Measurements from ENCODE around the gene RBM22. TPM values are rescaled to one million over a fixed set of nuclear protein-coding genes. Genes with fewer than 3 reads are reported as not detected.

RBM22 gene
- total RNA-seq, 4 donors from 2014 or later: 35.1 to 53.6 (median 44.0) TPM

- peak overlapping the region in 3 of 4 donors; percentile 50 to 83 (median 51) for H3K27ac ChIP-seq
- H3K36me3 ChIP-seq: peaks cover 0 to 25% (median 0%) of the 10 kb centered on the region in 3 donors
- H3K4me3 ChIP-seq: no peak overlapping the region
- TF ChIP-seq POLR2A (IDR thresholded peaks at IDR 0.05): no peak
- H3K27me3 ChIP-seq: no peaks in the 10 kb centered on the region
- H3K9me3 ChIP-seq: no peaks in the 10 kb centered on the region
- peaks cover 0 to 42% (median 0%) of the 10 kb centered on the region in 4 donors for H3K4me1 ChIP-seq
- peak in 2 of 3 donors; percentile 29 to 37 for DNase-seq
These were observed 55.7 kb downstream of the RBM22 start for GRCh38 chr5:150645070-150645700.

- peak overlapping the region in 3 of 4 donors; percentile 50 to 83 (median 51) for H3K27ac ChIP-seq
- peak in 1 of 3 donors; percentile 22 for DNase-seq
- H3K4me1 ChIP-seq: peaks cover 0 to 49% (median 0%) of the 10 kb centered on the region in 4 donors
- no peak overlapping the region for H3K4me3 ChIP-seq
- peaks cover 0 to 18% (median 0%) of the 10 kb centered on the region in 3 donors for H3K36me3 ChIP-seq
- H3K9me3 ChIP-seq: no peaks in the 10 kb centered on the region
- TF ChIP-seq CTCF (IDR thresholded peaks at IDR 0.05) (no peak), POLR2A (IDR thresholded peaks at IDR 0.05) (no peak)
- H3K27me3 ChIP-seq: no peaks in the 10 kb centered on the region
These were observed 56.3 kb downstream of the RBM22 start for GRCh38 chr5:150644514-150644913.

GRCh38 chr5:150644058-150644457 lies 56.8 kb downstream of the RBM22 start:
- DNase-seq: peak in 1 of 3 donors; percentile 4
- H3K4me1 ChIP-seq: peaks cover 0 to 53% (median 0%) of the 10 kb centered on the region in 4 donors
- H3K27me3 ChIP-seq: no peaks in the 10 kb centered on the region
- peaks cover 0 to 14% (median 0%) of the 10 kb centered on the region in 3 donors for H3K36me3 ChIP-seq
- H3K4me3 ChIP-seq: no peak overlapping the region
- H3K27ac ChIP-seq: peak overlapping the region in 3 of 4 donors; percentile 50 to 83 (median 68)
- no peaks in the 10 kb centered on the region for H3K9me3 ChIP-seq
- no peak for TF ChIP-seq CTCF (IDR thresholded peaks at IDR 0.05)
- TF ChIP-seq POLR2A (IDR thresholded peaks at IDR 0.05): no peak

- peak overlapping the region in 3 of 4 donors; percentile 68 to 83 (median 83) for H3K27ac ChIP-seq
- no peak overlapping the region for H3K4me3 ChIP-seq
- H3K4me1 ChIP-seq: peaks cover 0 to 58% (median 0%) of the 10 kb centered on the region in 4 donors
- no peaks in the 10 kb centered on the region for H3K27me3 ChIP-seq
- H3K9me3 ChIP-seq: no peaks in the 10 kb centered on the region
- DNase-seq: no peak
- peaks cover 0 to 5% (median 0%) of the 10 kb centered on the region in 3 donors for H3K36me3 ChIP-seq
- TF ChIP-seq POLR2A (IDR thresholded peaks at IDR 0.05): no peak
- no peak for TF ChIP-seq CTCF (IDR thresholded peaks at IDR 0.05)
These were observed 57.7 kb downstream of the RBM22 start for GRCh38 chr5:150642991-150643710.

- H3K9me3 ChIP-seq: no peaks in the 10 kb centered on the region
- DNase-seq: peak in 1 of 3 donors; percentile 69
- H3K4me1 ChIP-seq: peaks cover 0 to 58% (median 0%) of the 10 kb centered on the region in 4 donors
- no peak for TF ChIP-seq POLR2A (IDR thresholded peaks at IDR 0.05)
- no peak for TF ChIP-seq CTCF (IDR thresholded peaks at IDR 0.05)
- no peak overlapping the region for H3K4me3 ChIP-seq
- peak overlapping the region; percentile 68 to 83 (median 79) for H3K27ac ChIP-seq
- H3K27me3 ChIP-seq: no peaks in the 10 kb centered on the region
- no peaks in the 10 kb centered on the region for H3K36me3 ChIP-seq
These were observed 58.3 kb downstream of the RBM22 start for GRCh38 chr5:150642567-150642927.
